Stomach (tissue), 4 donors: ENCODE data around the gene C3orf22.

Experiments used
- CTCF ChIP-seq, 7 experiments: fragments of 450-650 bp in 4 of 7; fragments of 200-600 bp in 3 of 7; sonication (generic) in 3 of 7; IDR thresholded peaks; one replicate each; pipeline ENCODE4 v1.5.1; 2016 to 2019; ENCODE audit warnings: antibody characterized with exemption in 7 of 7, control low read depth in 2 of 7, mild to moderate bottlenecking in 1 of 7
- POLR2A ChIP-seq, 4 donors: fragments of 450-650 bp; IDR thresholded peaks; one replicate each; pipeline ENCODE4 v1.6.1; 2016; ENCODE audit warnings: antibody characterized with exemption in 4 of 4, control low read depth in 2 of 4, mild to moderate bottlenecking in 1 of 4, moderate library complexity in 1 of 4

DNA sequence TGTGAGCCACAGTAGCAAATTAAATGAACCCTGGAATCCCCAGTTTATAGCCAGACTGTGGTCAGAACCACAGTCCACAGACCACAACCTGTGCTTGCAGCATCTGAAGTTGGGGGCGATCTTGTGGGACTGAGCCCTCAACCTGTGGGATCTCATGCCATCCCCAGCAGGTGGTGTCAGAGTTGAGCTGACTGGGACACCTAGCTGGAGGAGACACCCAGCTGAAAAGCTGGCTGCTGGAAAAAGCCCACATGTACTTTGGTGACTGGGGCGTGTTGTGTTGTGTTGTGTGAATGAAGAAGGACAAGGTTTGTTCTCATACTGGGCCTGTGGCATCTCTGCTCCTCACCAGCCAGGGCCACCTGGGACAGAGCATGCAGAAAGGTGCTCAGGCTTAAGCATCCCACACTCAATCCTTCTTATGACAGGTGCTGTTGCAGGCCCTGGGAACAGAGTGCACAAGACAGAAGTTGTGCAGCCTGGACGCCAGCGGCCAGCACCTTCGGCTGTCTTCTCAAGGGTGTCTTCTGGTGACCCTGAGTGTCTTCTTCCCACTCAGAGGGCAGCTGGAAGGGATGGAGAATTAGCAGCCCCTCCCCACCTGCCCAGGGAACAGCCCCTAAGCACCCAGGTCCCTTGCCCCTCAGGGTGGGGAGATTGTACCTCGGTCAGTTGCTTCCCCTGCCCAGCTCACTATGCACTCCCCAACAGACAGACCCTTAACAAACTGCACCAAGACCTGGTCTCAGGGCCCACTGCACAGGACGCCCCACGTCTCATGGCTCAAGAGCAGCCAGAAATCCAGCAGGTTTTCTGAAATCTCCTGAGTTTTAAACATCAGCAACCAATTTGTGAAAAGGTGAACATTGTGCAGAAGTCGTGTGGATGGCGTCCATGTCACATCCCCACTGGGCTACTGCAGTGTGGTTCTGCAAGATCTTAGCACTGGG is 39.0 kb downstream of the C3orf22 start:
- TF ChIP-seq POLR2A (IDR thresholded peaks at IDR 0.05) (no peak), CTCF (IDR thresholded peaks at IDR 0.05) (no peak)
